AG08396 (cell line): ENCODE measurements around the gene PTPN5.

Experiments used
- DNase-seq: peaks from one replicate; pipeline ENCODE4 v3.0.0; 2012; ENCODE audit warnings: low spot score, mixed read lengths

PTPN5 gene

GRCh38 chr11:18739685-18740084, 51.9 kb downstream of the PTPN5 start:
- DNase-seq, result no peak

GRCh38 chr11:18737642-18738041, 54.0 kb downstream of the PTPN5 start:
- DNase-seq, result no peak

GRCh38 chr11:18736590-18737148, 54.9 kb downstream of the PTPN5 start:
- DNase-seq, result no peak

DNA sequence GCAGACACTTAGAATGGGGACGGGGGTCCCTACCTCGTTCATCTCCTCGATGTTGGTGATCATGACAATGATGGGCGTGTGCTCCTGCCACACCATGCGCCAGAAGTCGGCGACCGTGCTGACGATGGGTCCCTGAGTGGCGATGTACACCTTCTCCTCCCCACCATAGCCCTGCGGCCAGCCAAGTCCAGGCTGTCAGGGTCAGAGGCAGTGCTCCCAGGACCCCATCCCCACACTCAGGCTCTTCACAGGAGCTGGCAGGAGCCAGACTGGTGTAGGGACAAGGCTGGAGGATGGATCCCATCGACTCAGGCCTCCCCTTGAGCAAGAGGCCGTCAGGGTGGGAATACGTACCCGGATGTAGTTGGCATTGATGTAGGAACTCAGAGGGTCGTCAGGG, 58.4 kb downstream of the PTPN5 start:
- no peak for DNase-seq

- peak; percentile 73 for DNase-seq
Observed at GRCh38 chr11:18731949-18732821, 59.4 kb downstream of the PTPN5 start.

DNA sequence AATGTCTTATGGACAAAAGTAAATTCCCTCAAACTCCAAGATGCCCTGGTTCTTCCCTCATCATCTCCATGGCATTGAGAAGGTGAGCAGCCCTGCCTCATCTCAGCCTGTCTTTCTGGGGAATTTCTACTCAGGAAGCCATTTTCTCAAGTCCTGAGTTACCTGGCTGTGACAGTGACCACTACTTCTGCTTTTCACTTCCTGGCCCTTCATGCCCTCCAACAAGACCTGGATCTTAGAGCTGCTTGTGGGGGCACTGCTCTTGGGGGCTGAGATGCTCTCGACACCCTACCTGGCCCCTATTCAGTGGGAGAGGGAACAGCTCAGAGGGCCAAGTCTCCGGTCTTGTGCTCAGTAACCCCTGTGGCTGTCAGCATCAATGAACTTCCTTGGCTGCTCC, 60.2 kb downstream of the PTPN5 start:
- DNase-seq, result no peak

GRCh38 chr11:18730020-18730419, 61.6 kb downstream of the PTPN5 start:
- DNase-seq, result no peak

GRCh38 chr11:18729426-18729825, 62.2 kb downstream of the PTPN5 start:
- no peak for DNase-seq

GRCh38 chr11:18728658-18729057, 62.9 kb downstream of the PTPN5 start:
- no peak for DNase-seq

DNA sequence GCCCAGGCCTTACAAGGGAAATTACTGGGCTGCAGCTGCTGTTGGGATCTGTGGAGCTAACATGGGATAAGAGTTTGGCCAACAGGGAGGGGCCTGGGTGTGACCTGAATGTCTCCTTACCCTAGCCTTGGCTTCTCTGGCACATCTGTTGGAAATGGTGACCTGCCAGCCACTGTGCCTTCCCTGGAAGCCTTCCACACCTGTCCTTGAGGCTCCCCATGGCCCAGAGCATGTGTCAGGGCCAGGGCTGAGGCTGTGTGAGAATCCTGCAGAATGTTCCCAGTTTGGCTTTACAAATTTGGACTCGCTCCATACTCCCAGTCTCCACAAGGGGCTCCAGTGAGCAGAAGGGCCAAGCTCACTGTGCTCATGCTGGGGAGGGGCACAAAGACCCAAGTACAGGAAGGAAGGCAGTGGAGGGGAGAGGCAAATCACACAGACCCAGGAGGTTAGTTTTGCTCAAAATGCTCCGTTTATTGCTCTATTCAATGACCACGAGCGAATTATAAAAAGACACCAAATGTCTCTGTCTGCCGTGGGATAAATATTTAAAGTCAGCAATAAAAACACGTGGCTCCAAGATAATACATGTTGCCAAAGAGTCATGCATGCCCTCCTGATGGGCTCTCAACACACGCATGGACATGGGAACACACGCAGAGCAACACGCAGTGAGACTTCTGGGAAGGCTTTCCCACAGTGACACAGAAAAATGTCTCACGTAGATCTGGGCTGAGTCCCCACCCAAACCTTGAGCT, 63.9 kb downstream of the PTPN5 start:
- DNase-seq, result peak; percentile 73

GRCh38 chr11:18726040-18726439, 65.6 kb downstream of the PTPN5 start, which contains the start of gene IGSF22:
IGSF22 (minus strand) TSS chr11:18726188; CDS start chr11:18724236, 1,952 bp downstream.
- DNase-seq, result no peak

DNA sequence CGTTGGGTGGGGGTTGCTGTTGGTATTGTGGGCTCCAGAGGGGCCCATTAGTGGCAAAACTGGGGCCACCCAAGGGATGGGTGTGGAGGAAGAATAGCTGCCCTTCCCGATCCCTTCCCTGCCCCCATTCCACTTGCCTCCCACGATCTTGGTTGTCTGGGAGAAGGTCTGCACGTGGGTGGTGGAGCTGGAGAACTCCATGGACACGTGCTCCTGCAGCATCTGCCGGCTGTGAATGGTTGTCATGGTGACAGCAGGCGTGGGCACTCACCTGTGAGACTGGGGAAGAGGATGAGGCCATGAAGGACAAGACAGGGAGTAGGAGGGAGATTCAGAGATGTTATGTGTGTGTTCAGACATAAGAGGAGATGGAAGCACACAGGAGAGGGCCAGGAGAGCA, 67.6 kb downstream of the PTPN5 start:
- DNase-seq, result no peak

DNA sequence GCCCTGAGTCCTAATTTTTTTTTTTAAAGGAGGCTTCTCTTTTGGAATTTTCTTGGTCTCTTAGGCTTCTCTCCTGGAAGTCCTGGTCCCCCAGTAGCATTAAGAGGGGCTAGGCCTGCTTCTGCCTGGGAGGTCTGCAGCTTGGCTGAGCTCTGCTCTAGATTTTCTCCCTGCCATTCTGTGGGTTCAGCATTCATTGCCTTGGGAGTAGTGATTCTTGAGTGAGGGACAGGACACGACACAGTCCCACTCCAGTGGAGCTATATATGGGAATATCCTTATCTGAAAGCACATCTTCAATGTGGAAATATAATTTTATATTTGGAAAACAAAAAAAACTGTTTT, 69.3 kb downstream of the PTPN5 start:
- no peak for DNase-seq

- peak; percentile 63 for DNase-seq
Observed at GRCh38 chr11:18721561-18722292, 69.9 kb downstream of the PTPN5 start.

DNA sequence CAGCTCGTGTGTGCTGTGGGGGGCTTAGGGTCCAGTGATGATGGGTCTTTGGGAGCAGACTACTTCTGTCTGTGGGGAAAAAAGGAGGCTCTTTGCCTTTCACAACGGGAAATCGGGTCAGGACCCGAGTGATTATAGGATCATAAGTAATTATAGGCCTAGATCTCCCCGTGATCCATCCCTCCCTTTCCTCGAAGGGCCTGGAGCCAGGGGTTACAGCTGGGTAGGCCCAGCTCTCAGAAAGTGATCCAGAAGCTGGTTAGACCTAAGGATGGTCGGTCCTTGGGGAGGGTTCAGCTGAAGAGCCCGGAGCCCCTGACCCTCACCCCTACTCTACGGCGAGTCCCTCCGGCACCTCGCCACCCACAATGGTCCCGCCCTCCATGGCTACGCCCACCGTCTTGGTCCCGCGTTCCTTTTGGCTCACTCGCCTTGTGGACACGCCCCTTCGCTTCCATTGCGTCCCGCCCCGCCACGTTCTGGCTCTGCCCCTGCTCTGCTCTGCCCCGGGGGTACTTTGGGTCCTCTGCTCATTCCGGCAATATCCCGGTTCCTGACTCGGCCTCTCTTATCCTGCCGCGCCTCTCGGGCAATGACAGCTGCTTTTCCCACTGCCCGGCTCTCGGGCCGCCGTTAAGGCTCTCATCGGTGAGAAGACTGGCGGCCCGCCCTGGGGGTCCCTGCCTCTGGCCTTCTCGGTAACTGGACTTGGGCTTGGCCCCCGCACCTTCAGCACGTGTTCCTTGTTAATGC, 70.6 kb downstream of the PTPN5 start:
- peak; percentile 81 for DNase-seq

DNA sequence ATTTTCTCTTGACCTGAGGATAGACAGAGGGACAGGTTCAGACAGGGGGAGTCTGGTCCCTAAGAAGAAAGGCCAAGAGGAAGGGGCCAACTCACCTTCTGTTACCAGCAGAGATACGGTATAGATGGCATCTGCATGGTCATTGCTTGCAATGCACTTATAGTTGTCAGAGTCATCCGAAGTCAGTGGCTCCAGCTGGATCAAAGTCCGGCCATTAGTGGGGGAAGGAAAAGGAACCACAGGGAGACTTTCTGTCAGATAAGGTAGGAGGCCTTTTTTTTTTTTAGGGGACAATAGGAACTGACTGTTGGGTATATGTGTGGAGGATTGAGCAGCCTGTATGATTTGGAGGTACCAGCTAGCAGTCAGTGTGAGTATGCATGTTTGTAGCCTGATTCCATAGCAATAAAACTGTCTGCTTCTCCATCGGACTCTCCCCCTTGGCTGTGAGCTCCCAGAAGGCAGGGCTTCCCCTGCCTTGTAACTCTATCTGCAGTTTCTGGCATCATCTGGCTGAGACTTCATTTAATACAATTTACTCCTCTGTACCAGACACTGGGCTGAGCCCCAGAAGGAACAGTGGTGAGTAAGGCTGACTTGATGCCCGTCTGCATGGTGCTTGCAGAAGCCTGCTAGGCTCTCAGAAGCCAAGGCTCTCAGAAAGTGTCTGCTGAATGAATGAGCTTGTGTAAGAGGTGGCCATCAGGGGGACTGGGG, 71.3 kb downstream of the PTPN5 start:
- DNase-seq, result no peak

DNA sequence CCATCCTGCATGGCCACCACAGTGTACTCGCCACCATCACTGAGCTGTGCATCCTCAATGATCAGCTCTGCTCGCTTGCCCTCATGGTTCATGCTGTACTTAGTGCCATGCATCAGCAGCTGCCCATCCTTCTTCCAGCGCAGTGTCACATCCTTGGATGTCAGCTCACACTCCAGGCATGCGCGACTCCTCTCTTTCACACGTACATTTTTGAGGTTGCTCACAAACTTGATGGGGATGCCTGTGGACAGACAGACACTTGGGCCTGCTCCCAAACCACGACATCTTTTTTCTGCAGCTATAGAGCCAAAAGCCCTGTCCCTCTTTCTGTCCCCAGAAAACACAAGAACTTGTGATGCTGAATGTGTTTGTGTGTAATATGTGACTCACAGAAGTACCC, 76.1 kb downstream of the PTPN5 start:
- DNase-seq, result no peak

- DNase-seq, result no peak
Observed at GRCh38 chr11:18714443-18714780, 77.2 kb downstream of the PTPN5 start.

DNA sequence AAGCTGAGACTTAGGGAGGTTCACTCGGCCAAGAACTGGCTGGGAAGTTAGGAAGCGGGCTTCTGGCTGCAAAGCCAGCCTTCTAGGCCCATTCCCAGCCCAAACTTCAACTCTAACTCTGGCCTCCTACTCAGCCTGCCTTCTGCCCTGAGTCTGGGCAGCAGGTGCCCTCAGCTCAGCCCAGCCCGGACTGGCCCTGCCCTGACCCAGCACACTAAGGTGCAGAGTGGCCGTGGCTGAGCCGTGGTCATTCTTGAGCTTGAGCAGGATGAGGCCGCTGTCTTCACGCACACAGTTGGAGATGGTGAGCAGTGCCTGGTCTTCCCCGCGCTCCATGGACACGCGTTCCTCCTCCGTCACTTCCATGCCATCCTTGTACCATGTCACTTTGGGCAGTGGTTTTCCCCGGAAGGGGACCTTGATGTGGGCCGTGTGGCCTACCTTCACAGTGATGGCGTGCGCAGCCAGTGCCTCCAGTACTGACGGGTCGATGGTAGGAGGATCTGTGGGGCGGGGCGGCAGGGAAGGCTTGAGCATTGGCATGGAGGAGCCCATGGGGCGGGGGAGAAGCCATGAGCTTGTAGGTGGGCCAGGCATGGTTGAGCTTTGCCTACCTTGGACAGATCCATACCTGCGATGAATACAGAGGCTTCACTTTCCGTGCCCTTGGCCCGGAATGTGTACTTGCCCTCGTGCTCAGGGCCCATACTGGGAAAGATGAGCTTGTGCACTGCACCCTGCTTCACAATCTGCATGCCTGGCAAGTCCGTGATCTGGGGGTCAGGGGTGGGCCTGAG, 77.8 kb downstream of the PTPN5 start:
- DNase-seq, result no peak

GRCh38 chr11:18710545-18710944, 81.1 kb downstream of the PTPN5 start:
- no peak for DNase-seq
